Dedifferentiated amniotic fluid mesenchymal stem cell (primary cell): ENCODE measurements around the gene BEGAIN.

ENCODE experiments used
- DNase-seq: peaks from one replicate; pipeline ENCODE4 v3.0.0-alpha.2; 2016; ENCODE audit errors: extremely low spot score

BEGAIN gene

DNA sequence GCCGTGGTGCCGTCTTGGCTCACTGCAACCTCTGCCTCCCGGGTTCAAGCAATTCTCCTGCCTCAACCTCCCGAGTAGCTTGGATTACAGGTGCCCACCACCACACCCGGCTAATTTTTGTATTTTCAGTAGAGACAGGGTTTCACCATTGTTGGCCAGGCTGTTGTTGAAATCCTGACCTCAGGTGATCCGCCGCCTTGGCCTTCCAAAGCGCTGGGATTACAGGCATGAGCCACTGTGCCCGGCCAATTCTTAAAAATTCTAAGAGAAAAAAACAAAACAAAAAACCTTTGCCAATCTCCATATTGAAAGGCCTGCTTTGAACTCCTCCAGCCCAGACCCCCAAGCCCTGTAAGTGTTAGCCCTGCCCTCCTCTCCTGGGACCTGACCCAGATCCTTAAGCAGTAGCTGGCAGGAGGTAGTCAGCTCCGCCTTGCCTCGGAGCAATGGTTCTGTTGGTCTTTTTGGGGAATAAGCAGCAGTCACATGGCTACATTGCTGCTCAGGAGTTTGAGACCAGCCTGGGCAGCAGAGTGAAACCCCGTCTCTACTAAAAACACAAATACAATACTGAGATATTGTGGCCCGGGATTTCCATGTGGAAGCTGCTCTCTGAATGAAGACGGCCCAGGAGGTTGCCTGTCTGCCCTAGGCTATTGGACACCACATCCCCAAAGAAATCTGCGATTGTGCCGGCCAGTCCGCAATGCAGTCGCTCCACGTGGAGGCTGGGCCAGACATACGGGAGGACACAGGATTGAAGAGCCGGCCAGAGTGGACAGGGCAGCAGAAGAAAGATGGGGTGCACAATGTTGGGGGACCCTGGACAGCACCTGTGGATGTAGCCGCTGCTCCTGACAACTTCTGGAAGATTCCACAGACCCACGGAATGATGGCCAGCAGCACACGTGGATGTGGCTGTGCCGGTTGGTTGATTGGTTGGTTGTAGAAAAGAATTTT is 28.8 kb upstream of the BEGAIN start:
- no peak for DNase-seq

DNA sequence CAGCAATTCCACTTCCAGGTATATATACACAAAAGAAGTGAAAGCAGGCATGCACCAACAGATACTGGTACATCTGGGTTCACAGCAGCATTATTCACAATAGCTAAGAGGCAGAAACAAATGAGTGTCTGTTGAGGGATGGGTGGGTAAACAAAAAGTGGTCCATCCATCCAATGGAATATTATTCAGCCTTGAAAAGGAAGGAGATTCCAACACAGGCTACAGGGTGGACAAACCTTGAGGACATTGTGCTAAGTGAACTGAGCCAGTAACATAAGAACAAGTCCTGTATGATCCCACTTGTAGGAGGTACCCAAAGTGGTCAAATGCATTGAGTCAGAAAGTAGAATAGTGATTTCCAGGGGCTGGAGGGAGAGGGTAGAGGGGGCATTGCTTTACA is 27.6 kb upstream of the BEGAIN start:
- no peak for DNase-seq

DNA sequence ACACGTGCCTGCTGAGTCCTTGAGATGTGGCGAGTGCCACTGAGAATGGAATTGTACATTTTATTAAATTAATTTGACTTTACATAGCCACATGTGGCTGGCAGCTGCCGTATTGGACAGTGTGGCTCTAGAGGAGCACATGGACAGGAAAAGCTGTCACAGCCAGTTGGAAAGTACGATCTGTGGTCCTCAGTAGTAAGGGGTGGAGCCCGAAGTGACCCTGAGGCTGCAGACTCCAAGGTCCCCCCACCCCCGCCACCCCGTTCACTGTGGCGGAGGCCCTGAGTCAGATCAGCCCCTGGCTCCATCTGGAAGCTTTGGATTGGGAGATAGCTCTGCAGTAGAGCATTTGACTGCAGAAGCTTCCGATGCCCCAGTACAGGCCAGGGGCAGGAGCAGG is 25.8 kb upstream of the BEGAIN start:
- no peak for DNase-seq

DNA sequence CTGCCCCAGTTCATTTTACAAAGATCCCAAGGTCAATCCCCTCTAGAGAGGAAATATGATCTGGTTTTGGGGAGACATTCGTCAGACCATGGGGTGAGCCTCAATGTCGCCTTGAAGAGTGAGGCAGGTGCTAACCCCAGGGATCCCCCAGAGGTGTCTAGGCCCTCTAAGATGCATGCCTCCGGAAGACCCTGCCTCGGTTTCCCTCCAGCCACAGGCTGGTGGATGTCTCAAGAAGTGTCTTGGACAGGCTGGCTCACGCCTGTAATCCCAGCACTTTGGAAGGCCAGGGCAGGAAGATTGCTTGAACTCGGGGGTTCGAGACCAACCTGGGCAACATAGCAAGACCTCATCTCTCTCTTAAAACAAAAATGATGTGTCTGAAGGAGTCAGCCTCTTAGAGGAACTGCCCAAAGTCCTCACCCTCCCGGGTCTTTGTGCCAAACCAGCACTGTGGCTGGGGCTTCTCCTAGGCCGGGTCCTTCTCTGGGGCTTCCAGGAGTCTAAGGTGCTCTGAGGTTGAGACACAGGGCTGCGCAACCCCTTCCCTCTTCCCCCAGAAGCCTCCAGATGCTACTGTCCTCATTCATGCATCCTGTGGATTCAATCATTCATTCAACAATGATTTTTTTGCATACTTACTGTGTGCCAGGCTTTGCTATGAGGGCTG is 24.7 kb upstream of the BEGAIN start:
- no peak for DNase-seq

DNA sequence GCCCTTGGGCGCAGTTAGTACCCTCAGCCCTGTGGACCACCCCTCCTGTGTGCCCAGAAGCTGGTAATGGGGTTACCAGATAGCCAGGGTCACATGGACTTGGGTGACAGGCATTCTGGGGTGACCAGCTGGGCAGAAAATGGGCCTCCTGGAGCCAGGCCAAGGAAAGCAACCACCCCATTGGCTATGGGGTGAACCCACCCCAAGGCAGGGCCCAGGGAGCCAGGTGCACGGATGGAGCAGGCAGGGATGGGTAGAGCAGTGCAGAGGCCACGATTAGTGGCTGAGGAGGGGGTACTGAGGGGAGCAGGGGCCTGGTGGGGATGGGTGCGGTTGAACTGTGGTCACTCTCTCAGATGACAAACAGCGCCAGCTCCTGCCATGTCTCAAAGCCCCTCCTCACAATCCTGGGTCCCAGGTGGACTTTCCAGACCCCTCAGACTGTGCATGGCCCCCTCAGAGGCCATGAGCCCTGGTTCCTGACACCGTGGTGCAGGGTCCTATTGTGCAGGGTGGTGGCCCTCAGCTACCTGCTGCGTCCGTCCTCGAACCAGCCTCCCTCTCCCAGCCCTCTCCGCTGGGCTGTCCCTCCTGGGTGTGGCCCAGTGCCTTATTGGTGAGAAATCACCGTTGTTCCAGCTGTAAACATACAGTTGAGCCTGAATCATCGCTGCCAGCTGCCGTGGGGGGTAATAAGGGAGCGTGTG is 23.4 kb upstream of the BEGAIN start:
- no peak for DNase-seq

DNA sequence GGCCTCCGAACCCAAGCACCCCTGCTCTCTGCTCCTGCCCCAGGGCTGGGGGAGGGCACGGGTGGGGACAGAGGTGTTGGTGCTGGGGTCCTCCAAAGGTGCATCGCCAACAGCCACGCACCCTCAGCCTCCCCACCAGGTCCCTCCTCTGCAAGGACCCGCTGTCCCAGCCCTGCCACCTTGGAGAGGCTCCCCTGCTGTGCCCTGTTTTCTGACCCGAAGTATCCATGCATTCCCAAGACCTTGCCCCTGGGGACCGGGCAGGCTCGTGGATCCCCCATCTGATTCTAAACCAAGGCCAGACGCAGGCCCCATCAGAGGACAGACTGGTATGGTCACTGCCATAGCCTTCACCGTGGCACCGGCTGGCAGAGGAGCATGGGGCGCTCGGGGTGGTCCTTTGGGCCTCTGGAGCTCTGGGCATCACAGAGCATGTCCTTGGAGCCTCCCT is 22.7 kb upstream of the BEGAIN start:
- DNase-seq = no peak

DNA sequence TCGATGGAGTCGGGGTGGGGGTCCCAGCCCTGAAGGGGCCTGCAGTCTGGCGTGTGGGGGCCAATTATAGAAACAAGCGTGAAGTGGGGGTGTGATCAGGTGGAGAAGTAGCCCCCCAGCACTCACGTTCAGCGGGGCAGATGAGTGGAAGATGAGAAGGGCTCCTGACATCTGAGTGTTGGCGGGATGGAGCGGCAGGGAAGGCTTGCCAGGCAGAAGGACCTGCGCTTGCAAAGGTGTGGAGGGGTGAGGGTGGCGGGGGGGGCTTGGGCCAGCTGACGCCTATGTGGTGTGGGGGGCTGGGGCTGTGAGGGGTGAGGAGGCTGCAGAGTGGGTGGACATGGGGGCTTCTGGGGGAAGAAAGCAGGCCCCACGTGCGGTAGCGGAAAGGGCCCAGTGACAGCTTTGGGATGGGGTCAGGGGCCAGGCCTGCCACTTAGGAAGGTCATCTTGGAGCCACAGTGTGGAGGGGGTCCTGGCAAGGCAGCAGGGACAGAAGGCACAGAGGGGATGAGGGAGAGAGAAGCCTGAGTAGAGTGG is 22.2 kb upstream of the BEGAIN start:
- no peak for DNase-seq

DNA sequence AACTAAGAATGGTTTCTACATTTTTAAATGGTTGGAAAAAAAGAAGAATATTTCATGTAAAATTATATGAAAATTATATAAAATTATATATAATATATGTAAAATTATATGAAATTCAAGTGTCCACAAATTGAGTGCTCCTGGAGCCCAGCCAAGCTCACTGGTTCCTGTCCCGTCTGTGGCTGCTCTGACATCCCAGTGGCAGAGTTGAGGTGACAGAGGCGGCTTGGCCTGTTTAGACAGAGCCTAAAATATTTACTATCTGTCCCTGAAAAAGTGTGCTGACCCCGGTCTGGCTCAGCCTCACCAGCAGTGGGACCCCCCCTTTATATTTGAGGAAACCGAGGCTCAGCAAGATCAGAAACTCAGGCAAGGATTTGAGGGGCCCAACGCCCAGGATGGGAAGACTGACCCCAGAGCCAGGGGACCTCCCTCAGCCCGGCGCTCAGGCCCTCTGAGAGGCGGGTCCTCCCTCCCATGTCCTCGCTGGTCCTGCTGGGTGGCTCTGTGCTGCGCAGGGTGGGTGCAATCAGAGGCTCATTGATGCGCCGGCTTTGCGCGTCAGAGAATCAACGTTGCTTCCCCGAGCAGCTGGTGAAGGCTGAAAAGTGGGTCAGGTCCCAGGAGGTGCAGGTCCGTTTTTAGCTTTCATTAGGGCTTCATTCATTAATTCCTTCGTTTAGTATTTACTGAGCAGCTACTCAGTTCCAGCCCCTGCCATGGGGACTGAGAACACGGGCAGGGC is 21.5 kb upstream of the BEGAIN start:
- no peak for DNase-seq

DNA sequence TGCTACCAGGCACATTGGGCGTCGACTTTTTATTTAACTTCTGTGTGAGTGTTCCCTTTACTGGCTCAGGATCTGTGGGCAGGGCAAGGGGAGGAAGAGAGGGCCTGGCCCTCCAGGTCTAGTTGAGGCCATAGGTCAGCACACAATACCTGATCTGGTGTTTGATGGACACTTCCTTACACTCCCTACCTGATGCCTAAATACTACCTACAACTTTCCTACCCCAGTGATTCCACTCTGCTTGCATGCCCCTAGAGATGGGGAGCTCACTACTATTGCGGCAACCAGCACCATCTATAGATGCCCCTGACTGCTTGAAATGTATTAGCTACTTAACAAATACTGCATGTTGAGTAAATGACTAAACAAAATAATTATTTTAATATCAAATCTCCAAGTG is 20.8 kb upstream of the BEGAIN start:
- DNase-seq = no peak

DNA sequence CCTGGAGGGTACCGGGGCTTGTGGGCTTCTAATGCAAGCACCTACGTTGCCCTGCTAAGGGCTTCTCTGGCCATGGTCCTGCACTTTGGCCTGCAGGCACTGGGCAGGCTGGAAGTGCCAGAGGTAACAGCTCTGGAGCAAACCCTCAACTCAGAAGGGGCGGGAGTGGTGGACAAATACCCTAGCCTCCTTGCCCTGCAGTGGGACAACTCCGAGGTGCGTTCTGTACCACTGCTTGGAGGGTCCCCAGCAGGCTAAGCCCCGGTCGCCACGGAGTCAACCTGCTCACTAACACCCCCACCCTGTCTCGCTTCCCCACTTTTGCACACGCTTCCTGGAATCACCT is 20.4 kb upstream of the BEGAIN start:
- DNase-seq = no peak

DNA sequence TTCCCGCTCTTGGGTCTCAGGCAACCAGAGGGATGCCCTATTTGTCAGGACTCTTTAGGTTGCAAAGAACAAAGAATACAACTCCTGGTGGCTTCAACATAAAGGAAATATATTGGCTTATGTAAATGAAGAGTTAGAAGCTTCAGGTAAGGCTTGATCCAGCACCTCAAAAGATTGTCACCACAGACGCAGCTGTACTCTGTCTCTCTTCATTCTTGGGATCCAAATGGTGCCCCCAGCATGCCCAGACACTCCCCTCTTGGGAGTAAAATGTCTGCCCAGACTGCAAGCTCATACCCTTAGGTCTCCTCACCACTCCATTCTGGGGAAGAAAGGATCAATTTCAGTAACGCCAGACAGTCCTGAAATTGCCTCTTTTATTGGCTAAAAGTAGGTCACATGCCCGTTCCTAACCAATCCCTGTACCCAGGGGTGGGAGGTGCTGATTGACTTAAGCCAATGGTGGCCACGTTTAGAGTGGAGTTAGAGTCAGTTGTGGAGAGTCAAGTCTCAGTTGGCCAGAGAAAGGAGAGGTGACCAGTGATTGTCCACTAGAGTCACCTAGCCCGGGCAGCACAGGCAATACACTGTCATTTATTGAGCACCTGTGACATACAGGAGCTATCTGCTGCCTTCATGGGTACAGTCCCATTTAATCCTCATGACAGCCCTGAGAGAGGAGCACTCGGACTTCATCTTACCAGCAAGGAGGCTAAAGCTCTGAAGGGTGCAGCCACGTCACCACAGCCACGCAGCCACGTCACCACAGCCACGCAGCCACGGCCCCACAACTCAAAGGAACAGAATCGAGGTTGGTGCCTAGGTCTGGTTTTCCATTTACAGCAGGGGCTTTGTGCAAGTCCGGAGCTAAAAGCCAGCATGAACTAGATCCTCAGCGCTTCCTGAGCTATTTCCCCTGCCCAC is 19.7 kb upstream of the BEGAIN start:
- no peak for DNase-seq

DNA sequence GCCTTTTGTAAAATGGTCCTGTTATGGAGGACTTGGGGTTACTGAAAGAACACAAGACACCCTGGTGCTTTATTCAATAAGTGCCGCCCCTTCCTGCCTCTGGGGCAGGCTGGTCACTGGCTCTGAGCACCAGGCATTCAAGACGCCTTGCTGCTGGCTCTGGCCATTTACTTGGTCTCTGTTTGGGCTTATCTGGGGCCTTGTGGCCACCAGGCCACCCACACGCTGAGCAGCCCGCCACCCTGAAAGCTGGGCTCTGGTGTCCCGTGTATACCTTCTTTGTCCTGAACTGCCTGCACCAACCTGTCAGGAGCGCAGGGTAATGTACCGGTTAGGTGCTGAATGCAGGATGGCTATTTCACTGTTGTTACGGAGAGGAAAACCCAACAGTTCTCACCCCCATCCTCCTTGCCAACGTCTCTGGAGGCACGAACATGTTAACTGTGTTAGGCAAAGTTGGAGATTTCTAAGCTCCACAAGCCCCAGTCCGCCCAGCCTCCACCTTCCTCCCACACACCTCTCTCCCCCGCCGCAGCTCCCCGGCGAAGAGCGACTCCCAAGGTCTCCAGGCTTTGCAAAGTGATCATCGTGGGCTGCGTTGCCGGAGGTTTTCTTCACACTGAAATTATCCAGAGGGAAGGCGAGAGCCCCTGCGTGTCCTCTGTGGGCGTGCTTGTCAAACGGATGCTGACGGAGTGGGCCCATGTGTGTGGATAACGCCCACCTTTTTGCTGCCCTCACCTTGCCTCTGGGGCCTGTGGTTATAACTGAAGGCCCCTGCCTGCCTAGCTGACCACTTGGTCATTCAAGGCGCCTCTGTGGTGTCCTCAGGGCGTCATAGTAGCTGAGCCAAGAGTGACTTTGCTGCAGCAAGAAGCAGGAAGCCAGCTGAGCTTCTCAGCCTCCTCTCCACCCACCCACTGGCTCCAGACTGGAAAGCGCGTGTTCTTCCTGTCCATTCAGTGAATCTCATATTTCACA is 18.8 kb upstream of the BEGAIN start:
- peak; percentile 39 for DNase-seq

DNA sequence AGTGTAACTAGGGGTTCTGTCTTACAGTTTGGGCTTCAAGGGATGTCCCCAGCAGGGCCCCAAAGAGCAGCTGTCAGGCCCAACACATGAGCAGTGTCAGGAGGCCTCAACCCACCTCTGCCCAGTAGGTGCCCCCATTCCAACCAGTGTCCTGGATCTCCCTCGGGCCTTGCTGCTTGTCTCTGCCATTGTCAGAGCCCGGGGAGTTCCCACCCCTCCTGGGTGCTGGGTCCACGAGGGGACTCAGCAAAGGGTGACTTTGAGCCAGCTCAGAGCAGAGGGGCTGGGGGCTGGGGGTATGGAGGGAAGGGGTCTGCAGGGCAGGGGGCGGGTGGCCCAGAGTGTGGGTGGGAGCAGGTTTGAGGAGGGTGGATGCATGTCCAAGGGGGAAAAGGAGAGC is 18.0 kb upstream of the BEGAIN start:
- no peak for DNase-seq

DNA sequence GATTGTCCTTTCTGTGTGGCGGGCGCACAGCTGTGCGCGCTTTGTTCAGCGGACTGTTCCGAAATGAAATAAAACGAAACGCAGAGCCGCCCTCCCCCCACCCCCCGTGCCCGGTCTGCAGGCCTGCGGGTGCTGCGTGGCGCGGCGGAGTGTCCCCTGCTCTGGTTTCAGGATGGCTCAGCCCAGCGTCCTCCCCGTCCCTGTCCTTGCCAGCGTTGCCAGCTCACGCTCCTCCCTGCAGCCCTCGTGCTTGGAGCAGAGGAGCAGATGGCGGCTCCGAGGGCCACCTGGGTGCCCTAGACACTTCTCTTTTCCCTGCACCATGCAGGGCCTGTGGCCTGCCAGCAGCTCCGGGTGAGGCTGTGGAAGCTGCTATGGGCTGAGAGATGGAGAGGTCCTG is 17.5 kb upstream of the BEGAIN start:
- no peak for DNase-seq

DNA sequence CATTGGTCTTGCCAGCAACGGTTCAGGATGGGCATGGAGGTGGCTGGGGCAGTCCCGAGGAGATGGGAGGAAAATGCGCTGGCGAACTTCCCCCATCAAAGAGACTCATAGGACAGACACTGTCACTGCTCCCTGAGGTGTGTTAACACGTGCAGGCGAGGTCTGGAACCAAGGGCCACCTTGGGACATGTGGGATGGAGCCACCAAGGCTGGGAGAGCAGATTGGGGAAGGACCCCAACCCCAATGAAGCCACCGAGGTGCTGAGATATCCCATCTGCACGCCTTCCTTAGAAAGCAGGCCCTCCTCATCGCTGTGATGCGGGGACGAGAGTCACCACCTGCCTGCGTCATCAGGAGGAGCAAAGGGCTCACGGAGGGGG is 16.9 kb upstream of the BEGAIN start:
- no peak for DNase-seq

DNA sequence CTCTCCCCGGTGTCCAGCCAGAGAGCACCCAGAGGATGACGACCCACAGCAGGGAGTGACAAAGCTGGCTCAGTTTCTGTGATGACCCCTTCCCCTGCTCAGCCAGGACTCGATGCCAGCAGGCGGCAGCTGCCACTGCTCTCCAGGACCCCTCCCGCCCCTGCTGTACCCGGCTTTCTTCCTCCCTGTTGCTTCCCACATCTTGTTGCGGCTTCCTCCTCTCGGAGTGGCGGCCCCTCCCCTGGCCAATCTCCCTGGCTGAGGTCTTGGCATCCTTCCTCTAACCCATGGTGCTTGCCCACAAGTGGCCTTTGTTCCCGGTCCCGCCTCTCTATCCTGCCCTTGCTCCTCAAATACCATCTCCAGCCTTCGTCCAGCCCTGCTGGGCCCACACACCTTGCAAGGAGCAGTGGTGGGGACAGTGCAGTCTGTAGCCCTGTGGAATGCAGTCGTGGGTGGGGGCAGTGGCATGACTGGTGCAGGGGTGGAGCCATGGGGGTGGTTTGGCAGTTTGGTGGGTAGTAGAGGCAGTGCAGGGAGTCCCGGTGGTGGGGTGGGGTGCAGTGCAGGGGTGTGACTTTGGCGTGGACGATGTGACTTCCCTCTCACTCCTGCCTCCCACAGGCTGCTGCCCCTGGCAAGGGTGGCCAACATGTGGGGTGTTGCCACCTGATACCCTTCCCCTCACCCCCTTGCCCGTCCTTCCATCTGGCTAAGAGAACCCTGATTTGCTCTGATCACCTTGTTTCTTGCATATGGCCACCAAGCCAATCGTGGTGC is 16.3 kb upstream of the BEGAIN start:
- DNase-seq = no peak

DNA sequence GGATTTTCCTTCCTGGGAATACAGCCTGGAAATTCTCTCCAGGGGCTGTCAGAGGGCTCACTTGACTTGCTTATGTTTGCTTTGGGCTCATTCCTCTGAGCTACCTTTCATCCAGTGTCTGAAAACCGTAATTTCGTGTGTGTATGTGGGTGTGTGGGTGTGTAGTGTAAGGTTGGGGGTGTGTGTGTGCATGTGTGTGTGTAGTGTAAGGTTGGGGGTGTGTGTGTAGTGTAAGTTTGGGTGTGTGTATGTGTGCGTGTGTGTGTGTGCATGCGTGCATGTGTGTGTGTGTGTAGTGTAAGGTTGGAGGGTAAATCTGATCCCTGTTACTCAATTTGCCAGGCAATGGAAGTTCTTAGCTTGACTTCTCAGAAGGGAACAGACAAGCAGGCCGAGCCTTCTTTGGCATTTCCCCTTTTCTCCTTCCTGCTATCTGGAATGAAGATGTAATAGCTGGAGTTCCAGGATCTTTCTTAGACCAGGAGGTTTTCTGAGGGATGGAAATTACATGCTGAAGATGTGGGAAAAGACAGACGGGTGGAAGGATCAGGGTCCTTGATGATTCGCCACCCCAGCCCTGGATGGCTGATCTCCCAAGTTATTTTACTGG is 15.5 kb upstream of the BEGAIN start:
- no peak for DNase-seq

DNA sequence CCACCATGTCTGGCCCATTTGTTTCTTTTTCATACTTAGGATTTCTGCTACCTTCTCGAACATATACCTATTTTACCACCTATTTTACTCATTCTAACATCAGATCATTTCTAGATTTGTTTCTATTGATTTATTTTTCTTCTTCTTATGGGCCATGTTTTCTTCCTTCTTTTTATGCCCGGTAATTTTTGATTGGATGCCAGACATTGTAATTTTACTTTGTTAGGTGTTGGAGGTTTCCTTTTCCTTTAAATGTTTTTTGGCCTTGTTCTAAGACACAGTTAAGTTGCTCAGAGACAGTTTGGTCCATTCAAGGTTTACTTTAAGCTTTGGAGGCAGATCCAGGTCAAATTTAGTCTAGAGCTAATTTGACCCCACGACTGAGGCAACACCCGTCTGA is 14.7 kb upstream of the BEGAIN start:
- DNase-seq = no peak
